D341Med (cell line): Measurements from ENCODE around the gene TRAPPC3.
A peak's percentile ranks its signal among the peaks of the same experiment; 100 is the strongest.
"Not testable (repeated sequence)": the region's sequence is repeated elsewhere in the genome, so short reads cannot be mapped to it uniquely, and the experiment has no call there.

Experiments used
- DNase-seq: peaks from one replicate; pipeline ENCODE4 v3.0.0; 2012; ENCODE audit warnings: low spot score

TRAPPC3 gene

DNA sequence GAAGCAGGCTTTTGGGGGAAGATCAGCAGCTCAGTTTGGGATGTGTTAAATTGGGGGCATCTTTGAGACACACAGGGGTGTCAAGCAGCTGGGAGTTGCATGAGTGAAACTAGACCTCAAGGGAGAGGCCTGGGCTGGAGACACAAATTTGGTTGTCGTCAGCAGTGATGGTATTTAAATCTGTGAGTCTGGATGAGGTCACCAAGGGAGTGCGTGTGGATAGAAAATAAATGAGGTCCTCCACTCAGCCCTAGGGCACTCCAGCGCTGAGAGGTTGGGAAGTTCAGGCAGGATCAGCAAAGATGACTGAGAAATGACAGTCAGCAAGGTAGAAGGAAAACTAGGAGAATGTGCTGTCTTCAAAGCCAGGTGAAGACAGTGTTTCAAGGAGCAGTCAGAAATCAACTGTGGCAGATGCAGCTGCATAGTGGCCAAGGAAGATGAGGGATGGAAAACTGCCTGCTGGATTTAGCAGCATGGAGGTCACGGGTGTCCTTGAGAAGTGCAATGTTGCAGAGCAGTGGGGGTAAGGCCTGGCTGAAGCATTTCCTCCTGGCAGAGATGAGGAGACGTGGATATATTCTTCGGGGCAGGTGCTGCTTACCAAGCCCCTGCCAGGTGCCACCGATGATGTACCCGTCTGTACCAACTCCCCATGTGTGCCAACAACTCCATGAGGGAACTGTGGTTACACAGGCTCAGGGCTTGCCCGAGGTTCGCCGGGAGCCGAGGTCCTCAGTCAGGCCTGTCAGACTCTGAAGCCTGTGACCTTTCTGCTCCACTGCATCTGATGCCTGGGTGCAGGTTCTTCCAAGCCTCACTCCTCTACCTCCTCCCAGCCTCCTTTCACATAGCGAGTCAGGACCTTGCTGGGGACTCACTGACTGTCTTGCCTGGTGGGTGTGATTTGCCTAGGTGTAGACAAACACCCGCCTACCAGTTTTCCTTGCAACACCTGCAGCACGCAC, 17.9 kb upstream of the TRAPPC3 start:
- no peak for DNase-seq

DNA sequence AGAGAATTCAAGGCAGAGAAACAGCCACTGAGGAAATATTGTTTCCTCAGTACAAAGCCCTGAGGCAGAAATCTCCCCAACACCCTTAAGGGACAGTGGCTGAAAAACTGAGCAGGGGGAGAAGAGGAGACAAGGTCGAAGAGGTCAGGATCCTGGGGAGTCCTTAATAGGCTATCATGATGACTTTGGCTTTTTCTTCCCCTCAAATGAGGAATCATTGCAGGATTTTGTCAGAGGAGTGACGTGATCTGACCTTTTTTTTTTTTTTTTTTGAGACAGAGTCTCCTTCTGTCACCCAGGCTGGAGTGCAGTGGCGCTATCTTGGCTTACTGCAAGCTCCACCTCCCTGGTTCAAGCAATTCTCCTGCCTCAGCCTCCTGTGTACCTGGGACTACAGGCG, 16.9 kb upstream of the TRAPPC3 start:
- DNase-seq: no peak

DNA sequence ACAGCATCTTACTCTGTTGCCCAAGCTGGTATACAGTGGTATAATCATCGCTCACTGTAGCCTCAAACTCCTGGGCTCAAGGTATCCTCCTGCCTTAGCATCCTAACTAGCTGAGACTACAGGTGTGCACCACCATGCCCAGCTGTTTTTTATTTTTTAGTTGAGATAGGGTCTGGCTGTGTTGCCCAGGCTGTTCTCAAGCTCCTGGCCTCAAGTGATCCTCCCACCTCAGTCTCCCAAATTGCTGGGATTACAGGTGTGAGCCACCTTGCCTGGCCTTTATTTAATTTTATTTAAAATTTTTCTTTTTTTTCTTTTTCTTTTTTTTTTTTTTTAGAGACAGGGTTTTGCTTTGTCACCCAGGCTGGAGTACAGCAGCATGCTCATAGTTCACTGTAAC, 15.9 kb upstream of the TRAPPC3 start:
- no peak for DNase-seq

DNA sequence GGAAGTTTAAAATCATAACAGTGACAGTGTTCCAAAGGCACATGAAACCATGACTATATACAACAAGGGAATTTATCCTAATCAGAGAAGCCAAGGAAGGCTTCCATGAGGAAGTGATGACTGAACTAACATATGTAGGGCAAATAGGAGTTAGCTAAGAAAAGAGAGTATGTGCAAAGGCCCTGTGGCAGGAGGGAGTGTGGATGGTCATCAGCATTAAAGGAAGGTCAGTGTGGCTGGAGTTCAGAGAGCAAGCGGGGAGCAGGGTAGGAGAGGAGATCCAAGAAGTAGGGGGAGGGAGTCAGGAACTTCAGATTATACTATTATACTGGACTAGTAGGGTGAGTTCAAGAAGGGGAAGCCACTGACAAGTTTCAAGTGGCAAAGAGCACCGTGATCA, 15.1 kb upstream of the TRAPPC3 start:
- no peak for DNase-seq

DNA sequence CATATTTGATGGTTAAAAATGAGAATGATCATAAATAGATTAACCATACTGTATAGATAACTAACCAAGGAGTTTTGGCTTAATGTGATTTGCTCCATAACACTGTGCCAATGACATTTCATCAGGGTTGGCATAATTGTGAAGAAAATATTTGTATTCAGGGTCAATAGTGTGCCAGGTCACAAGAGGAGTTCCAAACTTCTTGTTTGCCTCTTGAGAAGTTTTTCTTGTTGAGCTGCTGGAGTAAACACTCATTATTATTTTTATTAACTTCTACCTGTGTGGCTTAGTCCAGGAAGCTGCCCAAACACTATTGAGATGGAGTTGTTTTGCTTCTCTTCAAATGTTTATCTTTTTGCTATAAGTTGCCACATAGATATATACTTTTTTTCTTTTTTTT, 14.1 kb upstream of the TRAPPC3 start:
- no peak for DNase-seq

DNA sequence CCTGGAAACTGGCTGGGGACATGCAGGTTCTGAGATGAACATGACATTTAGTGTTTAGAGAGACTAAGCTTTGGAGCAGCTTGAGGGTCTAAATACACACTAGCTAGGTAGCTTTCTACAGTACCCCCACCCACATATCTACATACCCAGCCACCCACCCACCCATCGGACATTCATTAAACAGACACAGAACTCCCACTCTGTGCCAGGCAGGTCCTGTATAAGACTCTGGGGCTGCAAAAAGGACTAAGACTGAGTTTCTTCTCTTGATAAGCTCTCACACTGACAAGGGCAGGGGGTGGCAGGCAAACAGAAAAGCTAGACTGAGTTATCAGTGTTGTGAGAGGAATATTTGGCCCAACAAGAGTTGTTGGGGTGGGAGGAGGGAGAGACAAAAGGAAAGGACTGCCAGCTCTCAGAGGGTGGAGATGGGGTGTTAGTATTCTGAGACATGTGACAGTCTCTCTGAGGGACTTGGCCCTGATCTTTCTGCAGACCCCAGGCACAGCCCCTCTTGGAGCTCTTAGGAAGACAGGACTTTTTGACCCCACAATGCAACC, 13.5 kb upstream of the TRAPPC3 start:
- DNase-seq: no peak

DNA sequence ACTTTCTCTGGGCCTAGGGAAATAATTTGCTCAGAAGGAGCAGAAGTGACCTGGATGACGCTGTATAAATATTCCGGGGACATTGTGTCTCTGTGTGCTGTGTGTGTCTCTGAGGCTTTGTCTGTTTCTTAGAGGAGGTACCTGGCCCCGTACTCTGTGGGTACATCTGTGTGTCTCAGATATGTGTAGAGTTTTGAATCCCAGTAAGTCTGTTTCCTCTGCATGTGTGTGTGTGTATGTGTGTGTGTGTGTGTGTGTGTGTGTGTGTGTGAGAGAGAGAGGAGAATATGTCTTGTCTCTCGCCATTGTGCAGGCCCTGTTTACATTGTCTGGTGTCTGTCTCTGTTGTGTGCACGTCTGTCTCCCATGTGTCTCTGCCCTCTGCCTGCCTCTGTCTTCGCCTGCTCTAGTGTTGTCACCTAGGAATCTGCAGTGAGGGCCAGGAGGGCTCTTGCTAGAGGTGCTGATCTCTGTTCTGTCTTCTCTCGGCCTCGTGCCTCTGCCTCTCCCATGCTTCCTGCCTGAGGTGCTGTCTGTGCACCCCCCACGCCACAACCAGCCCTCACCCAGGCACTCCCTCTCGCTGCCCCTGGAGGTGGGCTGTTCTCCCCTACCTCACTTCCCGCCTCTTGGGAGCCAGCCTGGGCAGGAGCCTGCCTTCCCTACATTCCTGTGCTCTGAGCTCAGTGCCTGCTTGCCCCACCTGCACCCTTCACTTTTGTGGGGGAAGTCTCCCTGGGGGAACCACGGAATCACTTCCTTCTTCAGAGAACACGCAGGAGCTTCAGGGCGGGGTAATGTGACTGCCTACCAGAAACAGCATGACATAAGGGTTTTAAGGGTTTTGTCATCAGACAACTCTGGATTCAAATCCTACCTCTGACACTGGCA, 12.6 kb upstream of the TRAPPC3 start:
- peak; percentile 30 for DNase-seq

DNA sequence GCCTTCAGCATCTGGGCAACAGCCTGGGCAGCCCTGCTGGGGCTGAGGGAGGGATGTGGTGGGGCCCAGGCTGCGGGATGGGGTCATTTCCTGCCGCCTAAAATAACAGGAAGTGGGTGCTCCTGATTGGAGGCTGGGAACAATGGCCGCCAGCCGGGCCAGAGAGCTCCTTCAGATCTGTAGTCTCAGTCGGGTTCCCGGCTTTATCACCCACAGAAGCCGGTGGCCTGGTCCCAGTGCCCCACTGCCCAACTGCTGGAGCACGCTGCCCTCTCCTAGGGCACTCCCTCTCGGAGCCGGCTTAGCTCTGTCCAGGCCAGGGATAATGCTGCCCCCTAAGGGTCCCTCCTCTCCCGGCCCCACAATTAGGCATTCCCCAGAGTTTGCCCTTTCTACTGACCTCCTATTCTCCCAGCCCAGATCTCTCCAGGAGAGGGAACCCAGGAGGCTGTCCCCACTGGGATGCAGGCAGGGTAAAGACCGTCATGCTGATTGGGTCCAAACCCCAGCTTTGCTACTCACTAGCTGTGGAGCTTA, 11.7 kb upstream of the TRAPPC3 start:
- no peak for DNase-seq

DNA sequence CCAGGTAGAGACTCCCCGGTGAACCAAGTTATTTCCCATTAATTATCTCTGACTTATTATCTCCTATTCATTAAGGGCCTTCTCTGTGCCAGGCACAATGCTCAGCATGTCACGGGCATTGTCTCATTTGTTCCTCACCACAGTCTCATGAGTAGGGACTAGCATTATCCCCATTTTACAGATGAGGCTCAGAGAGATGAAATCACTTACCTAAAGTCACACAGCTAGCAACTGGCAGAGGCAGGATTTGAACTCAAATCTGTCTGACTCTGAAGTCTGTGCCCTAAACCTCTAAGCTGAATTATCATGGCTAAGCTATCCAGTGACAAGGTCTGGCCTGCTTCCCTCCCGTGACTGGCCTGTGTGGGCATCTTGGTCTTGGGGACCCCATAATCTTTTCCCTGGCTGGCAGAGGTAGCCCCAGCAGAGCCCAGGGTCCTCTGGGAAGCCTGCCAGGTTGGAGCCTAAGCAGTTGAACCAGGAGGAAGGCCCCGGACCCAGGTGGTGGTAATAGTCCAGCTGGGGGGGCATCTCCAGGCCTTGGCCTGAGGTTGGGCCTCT, 11.2 kb upstream of the TRAPPC3 start:
- no peak for DNase-seq

DNA sequence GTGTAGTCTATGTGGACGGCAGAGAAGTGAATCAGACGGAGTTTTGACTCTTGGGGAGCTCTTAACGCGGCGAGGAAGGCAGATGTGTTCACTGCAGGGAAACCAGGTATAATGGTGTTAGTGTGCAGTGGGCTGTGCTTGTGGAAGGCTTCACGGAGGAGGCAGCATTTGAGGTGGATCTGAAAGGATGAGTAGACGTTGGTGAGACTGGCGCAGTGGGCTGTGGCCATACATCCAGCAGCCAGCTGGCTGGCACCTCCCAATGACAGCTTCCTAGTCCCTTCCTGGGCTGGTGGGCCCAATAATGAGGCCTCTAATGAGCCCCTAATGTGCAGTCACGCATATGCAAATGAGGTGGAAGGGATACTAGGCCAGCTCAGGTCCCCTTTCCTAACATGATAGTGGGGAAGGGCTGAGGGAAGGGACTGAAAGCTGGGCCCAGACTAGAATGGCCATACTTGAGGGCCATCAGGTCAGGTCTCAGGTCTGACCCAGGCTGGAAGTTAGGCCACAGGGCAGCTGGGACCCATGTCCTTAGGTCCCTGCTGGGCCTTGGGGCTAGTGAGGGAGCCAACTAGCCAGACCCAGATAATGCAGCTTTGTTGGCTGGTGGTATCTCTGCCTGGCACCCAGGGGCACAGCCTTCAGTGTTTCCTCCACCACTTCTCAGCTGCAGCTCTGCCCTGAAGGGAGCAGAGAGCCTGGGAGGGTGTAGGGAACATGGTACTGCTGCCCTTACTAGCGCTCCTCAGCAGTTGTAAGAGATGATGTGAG, 10.5 kb upstream of the TRAPPC3 start:
- no peak for DNase-seq

DNA sequence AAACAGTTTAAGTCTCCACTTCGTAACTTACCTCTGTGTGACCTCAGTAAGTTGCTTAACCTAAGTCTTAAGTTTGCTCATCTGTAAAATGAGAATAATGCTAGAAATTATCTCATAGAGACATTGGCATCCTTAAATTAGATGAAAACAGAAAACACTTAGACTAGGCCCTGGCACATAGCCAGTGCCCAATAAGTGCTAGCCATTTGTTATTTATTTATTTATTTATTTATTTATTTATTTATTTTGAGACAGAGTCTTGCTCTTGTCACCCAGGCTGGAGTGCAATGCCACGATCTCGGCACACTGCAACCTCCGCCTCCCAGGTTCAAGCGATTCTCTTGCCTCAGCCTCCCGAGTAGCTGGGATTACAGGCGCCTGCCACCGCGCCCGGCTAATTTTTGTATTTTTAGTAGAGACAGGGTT, 9.6 kb upstream of the TRAPPC3 start:
- not testable (repeated sequence) for DNase-seq

DNA sequence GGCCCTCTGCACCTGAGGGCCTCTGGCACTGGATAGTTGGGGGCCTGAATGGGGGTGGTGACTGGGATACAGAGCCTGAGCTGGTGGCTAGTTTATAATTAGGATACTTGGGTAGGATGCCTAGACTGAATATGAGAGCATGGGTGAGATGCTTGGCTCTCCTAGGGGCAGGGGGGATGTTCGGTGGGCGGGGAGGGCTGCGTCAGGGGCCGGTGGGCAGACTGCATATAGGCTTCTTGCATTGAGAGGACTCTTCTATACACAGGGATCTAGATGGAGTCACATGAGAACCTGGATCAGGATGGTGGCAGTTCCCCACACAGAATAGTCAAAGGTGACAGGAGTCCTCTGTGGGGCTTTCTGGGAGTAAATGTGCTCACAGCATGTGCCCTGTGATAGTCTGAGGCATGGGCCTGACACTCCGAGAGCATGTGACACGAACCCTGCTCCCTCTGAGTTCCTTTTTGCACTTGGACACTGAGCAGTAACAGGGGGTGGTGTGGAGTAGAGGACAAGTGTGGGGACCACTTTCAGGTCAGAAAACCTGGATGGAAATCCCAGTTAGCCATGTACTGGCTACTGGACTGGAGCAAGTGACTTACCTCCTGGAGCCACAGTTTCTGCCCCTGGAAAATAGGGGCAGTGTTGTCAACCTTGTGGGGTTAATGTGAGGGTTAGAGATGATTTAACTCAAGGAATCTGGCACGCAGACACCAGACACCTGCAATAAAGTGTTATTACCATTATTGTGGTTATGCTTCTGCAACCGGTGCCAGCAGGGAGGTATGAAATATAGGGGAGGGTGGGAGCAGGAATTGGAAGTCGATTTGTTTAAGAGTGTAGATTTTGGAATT, 8.9 kb upstream of the TRAPPC3 start:
- no peak for DNase-seq

DNA sequence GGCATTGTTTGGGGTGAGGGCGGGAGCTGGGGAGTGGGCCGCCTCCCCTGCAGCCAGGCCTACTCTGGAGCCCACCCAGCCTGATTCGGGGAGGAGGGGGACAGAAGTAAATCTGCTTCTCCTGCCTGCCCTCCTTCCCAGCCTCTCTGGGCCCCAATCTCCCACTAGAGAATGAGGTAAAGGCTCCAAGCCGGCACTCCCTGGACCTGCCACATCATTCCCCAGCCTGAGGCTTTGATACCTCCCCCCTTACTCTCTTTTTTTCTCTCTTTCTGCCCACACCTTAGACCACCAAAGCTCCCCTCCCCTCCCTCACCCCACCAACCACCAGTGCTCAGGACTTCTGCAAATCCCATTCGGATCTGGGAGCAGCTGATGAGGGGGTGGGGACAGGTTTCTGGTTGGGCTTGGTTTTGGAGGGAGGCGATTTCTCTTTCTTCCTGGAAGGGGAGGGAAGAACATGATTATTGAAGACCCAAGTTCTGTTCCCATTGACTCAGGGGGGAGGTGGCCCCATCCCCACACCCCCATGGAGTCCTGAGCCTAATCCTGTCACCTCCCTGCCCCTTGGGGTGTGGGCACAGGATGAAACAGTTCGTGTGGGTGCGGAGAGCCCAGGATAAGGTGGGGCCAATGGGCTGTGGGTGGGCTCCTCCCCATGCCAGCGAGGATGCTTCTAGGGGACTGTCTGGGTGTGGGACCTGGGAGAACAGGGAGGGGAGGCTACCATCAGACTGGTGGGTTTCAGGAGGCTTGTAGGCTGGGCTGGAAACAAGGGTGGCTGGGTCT, 8.0 kb upstream of the TRAPPC3 start:
- DNase-seq: no peak

DNA sequence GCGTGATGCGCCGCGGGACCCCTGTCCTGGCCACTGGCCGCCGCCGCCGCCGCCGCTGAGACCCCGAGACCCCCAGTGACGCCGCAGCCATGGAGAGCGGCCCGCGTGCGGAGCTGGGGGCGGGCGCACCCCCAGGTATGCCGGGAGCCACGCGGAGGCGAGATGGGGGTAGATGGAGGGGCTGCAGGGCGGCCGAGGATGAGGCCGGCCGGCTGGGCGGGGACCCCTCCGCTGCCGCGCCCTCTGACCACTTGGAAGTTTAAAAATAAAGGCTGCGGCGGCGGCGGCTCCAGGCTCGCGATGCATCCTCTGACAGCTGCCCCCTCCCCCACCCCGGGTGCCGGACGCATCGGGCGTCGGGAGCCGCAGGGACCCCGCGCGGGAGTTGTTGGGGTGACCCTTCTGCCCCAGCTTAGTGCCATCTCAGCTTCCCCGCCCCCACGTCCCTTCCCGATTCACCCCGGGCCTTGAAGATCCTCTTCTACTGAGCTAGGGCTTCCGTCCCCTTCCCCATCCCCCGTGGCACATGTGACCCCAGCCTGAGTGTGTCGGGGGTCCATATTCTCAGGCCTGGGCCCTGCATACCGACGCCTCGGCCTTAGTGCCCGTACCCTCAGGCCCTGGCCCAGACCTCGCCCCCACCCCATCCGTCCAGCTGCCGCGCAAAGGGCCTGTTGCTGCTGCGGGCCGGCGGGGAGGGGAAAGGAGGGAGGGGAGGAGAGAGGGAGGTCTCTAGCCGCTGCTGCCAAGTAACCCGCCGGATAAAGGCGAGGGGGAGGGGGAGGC, 7.2 kb upstream of the TRAPPC3 start:
- DNase-seq: peak; percentile 78

DNA sequence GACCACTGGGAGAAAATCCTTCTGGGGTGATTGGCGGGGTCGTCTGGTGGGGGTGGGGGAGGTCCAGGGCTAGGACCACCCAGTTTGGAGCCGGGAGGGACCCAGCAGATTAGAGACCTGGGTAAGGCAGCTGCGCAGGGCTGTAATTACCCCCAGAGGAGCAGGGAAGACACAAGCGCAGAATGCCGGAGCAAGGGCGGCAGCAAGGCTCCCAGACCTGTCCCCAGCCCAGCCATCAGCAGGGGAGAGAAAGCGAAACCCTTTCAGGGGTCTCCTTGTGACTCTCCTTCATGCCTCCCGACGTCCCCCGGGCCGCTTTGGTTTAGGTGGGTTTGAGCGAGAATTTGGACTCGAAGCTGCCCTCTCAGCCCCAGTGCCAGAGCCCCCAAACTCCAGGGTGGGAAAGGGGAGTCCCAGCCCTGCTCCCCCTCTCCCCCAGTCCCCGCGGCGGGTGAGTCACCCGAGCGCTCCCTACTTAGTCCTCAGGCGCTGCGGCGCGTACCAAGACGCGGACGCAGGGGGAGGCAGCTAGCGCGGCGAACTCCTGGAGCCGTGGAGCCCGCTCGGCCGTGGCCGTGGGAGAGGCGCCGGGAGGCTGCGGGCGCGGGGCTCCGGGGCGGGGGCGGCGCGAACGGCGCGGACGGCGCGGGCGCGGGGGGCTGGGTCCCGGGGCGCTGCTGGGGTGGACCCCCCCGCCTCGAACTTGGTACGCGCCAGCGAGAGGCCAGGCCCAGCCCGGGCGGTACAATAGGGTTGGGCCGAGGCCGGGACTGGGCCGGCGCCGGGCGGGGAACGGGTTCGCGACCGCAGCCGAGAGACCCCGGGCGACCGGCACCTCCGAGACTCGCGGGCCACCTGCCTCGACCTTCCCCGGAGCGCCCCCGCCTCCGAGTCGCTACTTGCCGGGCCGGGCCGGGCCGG, 6.4 kb upstream of the TRAPPC3 start, which contains the start of gene MAP7D1:
TSS of gene MAP7D1 (plus strand) at position 753 of the 921 bp plus-strand sequence. CDS start 258 bp downstream, outside the sequence.
- DNase-seq: peak; percentile 88

DNA sequence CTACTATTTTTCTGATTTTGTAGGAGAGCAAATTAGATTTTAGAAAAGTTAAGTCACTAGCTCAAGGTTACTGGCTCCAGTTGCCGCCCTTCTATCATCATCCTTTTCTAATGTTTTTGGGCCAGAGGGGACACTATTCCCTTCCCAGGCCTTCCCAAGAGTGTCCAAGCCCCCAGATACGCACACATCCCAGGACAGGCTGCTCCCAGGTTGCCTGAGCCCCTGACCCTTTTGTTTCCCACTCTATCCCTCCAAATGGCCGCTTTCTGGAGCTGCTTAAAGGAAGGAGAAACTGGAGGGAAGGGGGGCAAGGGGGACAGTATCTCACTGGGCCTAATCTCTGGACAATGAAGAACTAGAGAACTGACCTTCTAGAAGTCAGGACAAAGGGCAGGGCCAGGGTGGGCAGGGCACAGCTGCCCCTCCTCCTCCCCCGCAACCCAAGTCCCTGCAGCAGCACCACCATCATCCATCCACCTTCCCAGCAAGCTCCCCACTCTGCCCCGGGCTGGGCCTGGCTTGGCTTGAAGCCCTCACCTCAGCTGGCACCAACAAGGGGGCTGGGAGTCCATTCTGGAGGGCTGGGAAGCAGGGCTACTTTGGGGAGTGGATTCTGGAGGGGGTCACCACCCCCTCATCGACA, 5.6 kb upstream of the TRAPPC3 start:
- no peak for DNase-seq

DNA sequence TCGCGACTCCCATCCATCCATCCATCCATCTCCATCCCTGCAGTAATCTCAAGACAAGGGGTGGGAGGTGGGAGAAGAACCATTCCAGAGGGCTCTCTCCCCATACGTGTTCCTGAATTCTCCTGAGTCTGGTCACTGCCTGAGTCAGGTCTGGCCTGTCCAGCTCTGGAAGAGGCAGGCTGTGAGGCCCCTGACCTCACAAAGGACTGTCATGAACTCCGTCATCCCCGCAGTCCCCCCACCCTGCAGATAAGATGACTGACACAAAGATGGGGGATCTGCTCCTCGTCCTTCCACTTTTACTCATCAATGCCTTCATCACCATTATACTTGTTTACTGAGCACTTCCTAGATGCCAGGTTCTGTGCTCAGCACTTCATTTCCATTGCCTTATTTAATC, 5.0 kb upstream of the TRAPPC3 start:
- DNase-seq: no peak
